Activated CD8-positive, alpha-beta memory T cell treated with anti-CD3 and anti-CD28 coated beads, Interleukin-2, amount 50 U/mL, for 48 hours (primary cell): ENCODE results near the gene OLA1.

Source experiments
- DNase-seq: peaks from one replicate; pipeline ENCODE4 v3.0.0-alpha.2; 2020

OLA1 gene

GRCh38 chr2:174026122-174026845 is 222.0 kb downstream of the OLA1 start:
- DNase-seq, result no peak

DNA sequence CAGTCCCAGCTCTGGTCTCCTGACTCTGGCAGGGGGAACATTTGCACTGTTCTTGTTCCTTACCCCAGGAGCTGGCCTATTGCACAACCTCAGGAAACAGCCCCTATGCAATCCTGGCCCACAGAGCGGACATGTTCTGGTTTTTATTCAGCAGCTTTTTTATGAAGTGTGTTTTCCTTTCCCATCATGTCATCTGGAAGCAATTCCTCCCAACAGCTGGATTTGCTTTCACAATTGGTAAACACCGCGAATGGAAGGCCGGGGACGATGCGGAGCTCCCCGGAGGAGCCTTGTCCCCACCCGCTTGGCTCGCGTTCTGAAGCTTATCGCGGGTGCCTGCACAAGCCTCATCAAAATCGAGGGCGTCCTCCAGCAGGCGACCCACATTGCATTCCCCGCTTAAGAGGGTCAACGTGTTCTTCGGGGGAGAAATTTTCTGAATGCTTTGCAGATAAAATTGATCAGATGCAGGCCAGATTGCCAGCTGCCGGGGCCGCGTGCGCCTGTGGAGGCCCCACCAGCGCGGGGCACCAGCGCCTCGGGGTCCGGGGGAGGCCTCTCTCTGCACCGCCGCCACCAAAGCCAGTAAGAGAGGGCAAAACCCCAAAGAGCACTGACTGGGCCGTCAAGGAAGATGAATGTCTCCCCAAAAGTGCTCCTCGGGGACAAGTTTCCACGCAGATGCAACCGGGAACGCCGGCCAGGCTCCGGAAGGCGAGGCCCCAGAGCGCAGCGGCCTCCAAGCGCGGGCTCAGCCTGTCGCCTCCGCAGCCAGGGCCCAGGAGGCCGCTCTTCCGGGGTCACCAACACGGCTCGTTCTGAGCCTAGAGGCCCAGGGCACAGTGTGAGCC is 222.8 kb downstream of the OLA1 start:
- no peak for DNase-seq

DNA sequence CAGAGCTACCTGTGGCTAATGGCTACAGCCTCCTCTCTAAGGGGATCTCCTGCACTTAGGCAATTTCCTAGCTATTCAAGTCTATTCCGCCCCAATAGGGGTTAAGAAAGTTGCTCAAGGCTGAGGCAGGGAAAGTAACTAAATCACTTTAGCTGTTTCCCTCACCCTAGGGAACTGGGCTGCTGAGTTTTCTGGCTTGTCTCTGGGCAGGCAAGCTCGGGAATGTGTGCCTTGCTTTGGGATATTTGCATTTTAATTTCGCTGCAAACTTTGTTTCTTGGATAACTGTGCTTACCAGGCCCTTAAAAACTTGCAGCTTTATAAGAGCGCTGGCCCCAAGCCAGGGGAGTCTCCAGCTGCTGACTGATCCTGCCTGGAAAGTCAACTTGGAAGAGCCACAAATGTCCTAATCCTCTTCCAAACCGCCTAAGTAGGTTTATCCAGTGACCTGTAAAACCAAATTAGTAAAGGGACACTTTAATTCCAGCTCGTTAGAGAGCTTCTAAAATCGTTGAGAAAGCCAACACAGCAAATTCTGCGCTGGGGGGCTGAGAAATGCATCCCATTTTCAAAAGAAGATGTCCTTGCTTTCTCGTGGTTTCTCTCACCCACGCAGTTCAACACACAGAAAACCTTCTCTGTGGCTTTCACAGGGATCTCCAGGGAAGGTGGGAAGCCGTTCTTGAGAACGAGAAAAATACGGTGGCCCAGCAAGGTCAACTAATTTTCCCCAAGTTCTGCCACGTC is 223.6 kb downstream of the OLA1 start:
- no peak for DNase-seq

- DNase-seq, result peak; percentile 70
Measured at GRCh38 chr2:174023591-174024523, 224.5 kb downstream of the OLA1 start.
